ENCODE measurements around the gene FAM200B.

Gene FAM200B

DNA sequence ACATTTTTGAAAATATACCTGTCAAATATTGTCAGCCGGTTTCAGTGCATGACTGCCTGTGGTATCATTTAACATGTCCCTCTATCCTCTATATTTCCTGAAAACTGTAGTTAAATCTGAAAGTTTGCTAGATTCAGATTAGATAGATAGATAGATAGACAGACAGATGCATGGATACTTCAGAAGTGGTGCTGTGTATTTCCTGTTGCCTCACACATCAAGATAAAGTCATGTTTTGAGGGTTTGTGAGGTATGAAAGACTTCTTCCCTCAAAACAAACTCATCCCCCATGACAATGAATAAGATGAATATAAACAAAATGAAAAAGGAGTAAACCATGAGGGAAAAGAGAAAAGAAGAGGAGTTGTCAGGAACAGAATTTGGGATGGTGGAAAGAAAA lies 15.2 kb downstream of the FAM200B start:
- H3K27ac ChIP-seq = no peak overlapping the region
- no peaks in the 10 kb centered on the region for H3K9me3 ChIP-seq (ENCODE audit: control insufficient read depth, low read length)
- no peaks in the 10 kb centered on the region for H3K27me3 ChIP-seq (ENCODE audit: control insufficient read depth, insufficient read depth, low read length)
- H3K9ac ChIP-seq = no peak overlapping the region
- no peak overlapping the region for H2AFZ ChIP-seq
- H3K4me3 ChIP-seq (ENCODE audit: low read depth, low read length) = no peak overlapping the region
- no peaks in the 10 kb centered on the region for H3K79me2 ChIP-seq
- no peaks in the 10 kb centered on the region for H3K36me3 ChIP-seq (ENCODE audit: control insufficient read depth, insufficient read depth, low read length)
- no peak overlapping the region for H3K4me2 ChIP-seq (ENCODE audit: low read length)
- no peaks in the 10 kb centered on the region for H3K4me1 ChIP-seq
- TF ChIP-seq, protein P1, sequence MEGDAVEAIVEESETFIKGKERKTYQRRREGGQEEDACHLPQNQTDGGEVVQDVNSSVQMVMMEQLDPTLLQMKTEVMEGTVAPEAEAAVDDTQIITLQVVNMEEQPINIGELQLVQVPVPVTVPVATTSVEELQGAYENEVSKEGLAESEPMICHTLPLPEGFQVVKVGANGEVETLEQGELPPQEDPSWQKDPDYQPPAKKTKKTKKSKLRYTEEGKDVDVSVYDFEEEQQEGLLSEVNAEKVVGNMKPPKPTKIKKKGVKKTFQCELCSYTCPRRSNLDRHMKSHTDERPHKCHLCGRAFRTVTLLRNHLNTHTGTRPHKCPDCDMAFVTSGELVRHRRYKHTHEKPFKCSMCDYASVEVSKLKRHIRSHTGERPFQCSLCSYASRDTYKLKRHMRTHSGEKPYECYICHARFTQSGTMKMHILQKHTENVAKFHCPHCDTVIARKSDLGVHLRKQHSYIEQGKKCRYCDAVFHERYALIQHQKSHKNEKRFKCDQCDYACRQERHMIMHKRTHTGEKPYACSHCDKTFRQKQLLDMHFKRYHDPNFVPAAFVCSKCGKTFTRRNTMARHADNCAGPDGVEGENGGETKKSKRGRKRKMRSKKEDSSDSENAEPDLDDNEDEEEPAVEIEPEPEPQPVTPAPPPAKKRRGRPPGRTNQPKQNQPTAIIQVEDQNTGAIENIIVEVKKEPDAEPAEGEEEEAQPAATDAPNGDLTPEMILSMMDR (IDR thresholded peaks at IDR 0.05) = no peak

DNA sequence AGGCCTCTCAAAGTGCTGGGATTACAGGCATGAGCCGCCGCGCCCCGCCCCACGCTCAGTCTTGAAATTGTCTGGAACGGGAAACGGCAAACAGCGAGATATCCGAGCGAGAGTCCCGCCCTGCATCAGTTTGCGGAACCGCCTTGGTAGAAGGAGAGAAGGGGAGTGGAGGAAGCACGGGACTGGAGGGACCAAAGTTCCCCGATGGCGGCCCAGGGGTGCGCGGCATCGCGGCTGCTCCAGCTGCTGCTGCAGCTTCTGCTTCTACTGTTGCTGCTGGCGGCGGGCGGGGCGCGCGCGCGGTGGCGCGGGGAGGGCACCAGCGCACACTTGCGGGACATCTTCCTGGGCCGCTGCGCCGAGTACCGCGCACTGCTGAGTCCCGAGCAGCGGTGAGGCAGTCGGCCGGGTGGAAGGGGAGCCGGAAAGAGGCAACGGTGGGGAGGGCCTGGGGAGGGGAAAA lies 21.3 kb downstream of the FAM200B start, which contains the start of gene BST1:
BST1 (plus strand) TSS at position 125 of the 463 bp plus-strand sequence; CDS start at position 205, 80 bp downstream.
- Histone ChIP-seq H3K9ac (no peak within 1 kb of the TSS), H3K79me2 (no peaks in the 10 kb centered on the region), H3K4me2 (ENCODE audit: low read length) (peak within 1 kb of the TSS; percentile 41), H3K9me3 (ENCODE audit: control insufficient read depth, low read length) (no peaks in the 10 kb centered on the region), H3K4me3 (ENCODE audit: low read depth, low read length) (peak within 1 kb of the TSS; percentile 1), H2AFZ (peak within 1 kb of the TSS; percentile 78), H3K27me3 (ENCODE audit: control insufficient read depth, insufficient read depth, low read length) (no peaks in the 10 kb centered on the region), H3K36me3 (ENCODE audit: control insufficient read depth, insufficient read depth, low read length) (no peaks in the 10 kb centered on the region), H3K27ac (no peak within 1 kb of the TSS), H3K4me1 (no peaks in the 10 kb centered on the region)
- TF ChIP-seq, protein P1 (IDR thresholded peaks at IDR 0.05) = no peak

GRCh38 chr4:15703439-15703838 lies 21.8 kb downstream of the FAM200B start:
- no peaks in the 10 kb centered on the region for H3K4me1 ChIP-seq
- peak overlapping the region; percentile 78 for H2AFZ ChIP-seq
- H3K27ac ChIP-seq = no peak overlapping the region
- H3K9me3 ChIP-seq (ENCODE audit: control insufficient read depth, low read length) = no peaks in the 10 kb centered on the region
- H3K36me3 ChIP-seq (ENCODE audit: control insufficient read depth, insufficient read depth, low read length) = no peaks in the 10 kb centered on the region
- TF ChIP-seq, protein P1 (IDR thresholded peaks at IDR 0.05) = no peak
- no peaks in the 10 kb centered on the region for H3K79me2 ChIP-seq
- H3K9ac ChIP-seq = no peak overlapping the region
- H3K27me3 ChIP-seq (ENCODE audit: control insufficient read depth, insufficient read depth, low read length) = no peaks in the 10 kb centered on the region
- no peak overlapping the region for H3K4me3 ChIP-seq (ENCODE audit: low read depth, low read length)
- no peak overlapping the region for H3K4me2 ChIP-seq (ENCODE audit: low read length)

GRCh38 chr4:15704129-15704528 lies 22.5 kb downstream of the FAM200B start:
- Histone ChIP-seq H3K4me2 (ENCODE audit: low read length) (no peak overlapping the region), H3K9ac (no peak overlapping the region), H3K4me1 (no peaks in the 10 kb centered on the region), H3K27me3 (ENCODE audit: control insufficient read depth, insufficient read depth, low read length) (no peaks in the 10 kb centered on the region), H3K9me3 (ENCODE audit: control insufficient read depth, low read length) (no peaks in the 10 kb centered on the region), H3K36me3 (ENCODE audit: control insufficient read depth, insufficient read depth, low read length) (no peaks in the 10 kb centered on the region), H3K79me2 (no peaks in the 10 kb centered on the region), H2AFZ (no peak overlapping the region), H3K27ac (no peak overlapping the region), H3K4me3 (ENCODE audit: low read depth, low read length) (no peak overlapping the region)
- TF ChIP-seq, protein P1 (IDR thresholded peaks at IDR 0.05) = no peak

GRCh38 chr4:15706646-15707362 lies 25.2 kb downstream of the FAM200B start:
- H3K27me3 ChIP-seq (ENCODE audit: control insufficient read depth, insufficient read depth, low read length) = no peaks in the 10 kb centered on the region
- no peak overlapping the region for H3K27ac ChIP-seq
- H3K36me3 ChIP-seq (ENCODE audit: control insufficient read depth, insufficient read depth, low read length) = no peaks in the 10 kb centered on the region
- no peak overlapping the region for H3K4me2 ChIP-seq (ENCODE audit: low read length)
- no peaks in the 10 kb centered on the region for H3K79me2 ChIP-seq
- H3K9me3 ChIP-seq (ENCODE audit: control insufficient read depth, low read length) = no peaks in the 10 kb centered on the region
- H3K4me3 ChIP-seq (ENCODE audit: low read depth, low read length) = no peak overlapping the region
- H2AFZ ChIP-seq = no peak overlapping the region
- TF ChIP-seq, protein P1 (IDR thresholded peaks at IDR 0.05) = no peak
- no peak overlapping the region for H3K9ac ChIP-seq
- H3K4me1 ChIP-seq = no peaks in the 10 kb centered on the region

Measured in parathyroid adenoma (tissue), 2 donors.